ENCODE measurements around the gene LDLRAD3. TPM values are rescaled to one million over a fixed set of nuclear protein-coding genes. Genes with fewer than 3 reads are reported as not detected.
"Not testable (repeated sequence)": the region's sequence is repeated elsewhere in the genome, so short reads cannot be mapped to it uniquely, and the experiment has no call there.

LDLRAD3 gene
- total RNA-seq, 1 donor from 2014 or later, result 0.98 TPM

DNA sequence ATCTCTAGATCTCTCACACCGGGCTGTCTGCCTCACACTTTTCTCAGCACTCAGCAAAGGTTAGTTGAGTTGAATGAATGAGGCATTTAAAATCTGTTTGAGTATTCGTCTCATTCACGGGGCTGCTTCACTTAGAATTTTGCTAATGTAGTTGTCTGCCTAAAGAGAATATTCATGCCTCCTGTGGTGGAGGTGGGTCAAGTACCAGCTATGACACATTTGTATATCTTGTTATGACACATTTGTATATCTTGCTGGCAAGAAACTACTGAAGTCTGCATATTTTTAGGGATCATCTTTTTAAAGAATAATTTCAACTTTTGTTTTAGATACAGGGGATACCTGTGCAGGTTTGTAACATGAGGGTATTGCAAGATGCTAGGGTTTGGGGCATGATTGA is 43.1 kb downstream of the LDLRAD3 start:
- ATAC-seq (no peak), DNase-seq (ENCODE audit: low spot score) (no peak)

DNA sequence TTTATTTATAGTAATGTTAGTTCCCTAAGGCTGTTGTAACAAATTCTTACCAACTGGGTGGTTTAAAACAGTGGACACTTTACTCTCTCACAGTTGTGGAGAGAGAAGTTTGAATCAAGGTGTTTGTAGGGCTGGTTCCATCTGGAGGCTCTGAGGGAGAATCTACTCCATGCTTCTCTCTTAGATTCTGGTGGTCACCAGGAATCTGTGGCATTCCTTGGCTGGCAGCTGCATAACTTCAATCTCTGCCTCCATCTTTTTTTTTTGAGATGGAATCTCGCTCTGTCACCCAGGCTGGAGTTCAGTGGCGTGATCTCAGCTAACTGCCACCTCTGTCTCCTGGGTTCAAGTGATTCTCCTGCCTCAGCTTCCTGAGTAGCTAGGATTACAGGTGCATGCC is 46.3 kb downstream of the LDLRAD3 start:
- no peak for ATAC-seq
- DNase-seq (ENCODE audit: low spot score), result no peak

DNA sequence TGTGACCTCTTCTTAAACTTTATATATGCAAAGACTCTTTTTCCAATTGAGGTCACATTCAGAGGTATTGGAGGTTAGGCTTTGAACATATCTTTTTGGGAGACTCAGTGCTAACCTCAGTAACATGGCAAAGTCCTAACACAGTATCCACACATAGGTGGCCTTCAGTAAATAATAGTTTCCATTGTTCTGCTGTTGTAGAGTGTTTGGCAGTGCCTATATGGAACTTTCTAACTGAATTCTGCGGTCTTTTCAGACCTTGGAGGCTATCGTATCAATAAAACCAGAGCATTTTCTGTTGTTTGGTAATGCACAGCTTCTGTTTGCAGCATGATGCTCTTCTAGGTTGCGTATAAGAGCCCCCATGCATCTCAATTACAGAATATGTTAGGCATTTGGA is 47.0 kb downstream of the LDLRAD3 start:
- ATAC-seq, result no peak
- no peak for DNase-seq (ENCODE audit: low spot score)

DNA sequence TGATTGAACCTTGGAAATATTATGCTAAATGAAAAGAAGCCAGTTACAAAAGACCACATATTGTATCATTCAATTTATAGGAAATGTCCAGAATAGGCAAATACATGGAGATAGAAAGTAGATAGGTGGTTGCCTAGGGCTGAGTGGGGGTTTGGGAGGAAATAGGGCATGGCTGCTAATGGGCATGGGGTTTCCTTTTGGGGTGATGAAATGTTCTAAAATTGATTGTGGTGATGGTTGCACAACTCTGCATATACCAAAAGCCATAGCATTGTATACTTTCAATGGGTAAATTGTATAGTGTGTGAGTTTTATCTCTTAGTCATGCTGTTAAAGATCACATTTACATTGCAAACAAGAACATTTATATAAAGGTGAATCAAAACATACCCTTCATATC is 48.7 kb downstream of the LDLRAD3 start:
- DNase-seq (ENCODE audit: low spot score) (no peak), ATAC-seq (no peak)

DNA sequence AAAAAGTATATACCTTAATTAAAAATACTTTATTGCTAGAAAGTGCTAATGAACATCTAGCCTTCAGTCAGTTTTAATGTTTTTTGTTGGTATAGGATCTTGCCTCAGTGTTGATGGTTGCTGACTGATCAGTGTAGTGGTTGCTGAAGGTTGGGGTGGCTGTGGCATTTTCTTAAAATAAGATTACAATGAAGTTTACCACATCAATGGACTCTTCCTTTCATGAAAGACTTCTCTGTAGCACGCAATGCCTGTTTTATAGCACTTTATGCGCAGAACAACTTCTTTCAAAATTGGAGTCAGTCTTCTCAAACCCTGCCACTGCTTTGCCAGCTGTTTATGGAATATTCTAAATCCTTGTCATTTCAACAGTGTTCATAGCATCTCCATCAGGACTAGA is 50.6 kb downstream of the LDLRAD3 start:
- no peak for DNase-seq (ENCODE audit: low spot score)
- ATAC-seq, result no peak

DNA sequence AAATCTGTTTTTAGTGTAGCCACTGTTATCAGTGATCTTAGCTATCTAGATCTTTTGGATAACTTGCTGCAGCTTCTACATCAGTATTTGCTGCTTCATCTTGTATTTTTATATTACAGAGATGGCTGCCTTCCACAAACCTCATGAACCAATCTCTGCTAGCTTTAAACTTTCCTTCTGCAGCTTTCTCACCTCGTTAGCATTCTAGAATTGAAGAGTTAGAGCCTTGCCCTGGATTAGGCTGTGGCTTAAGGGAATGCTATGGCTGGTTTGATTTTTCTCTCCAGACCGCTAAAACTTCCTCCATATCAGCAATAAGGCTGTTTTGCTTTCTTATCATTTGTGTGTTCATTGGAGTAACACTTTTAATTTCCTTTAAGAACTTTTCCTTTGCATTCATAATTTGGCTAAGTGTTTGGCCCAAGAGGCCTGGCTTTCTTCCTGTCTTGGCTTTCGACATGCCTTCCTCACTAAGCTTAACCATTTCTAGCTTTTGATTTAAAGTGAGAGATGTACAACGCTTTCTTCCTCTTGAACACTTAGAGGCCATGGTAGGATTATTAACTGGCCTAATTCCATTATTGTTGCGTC is 51.9 kb downstream of the LDLRAD3 start:
- DNase-seq (ENCODE audit: low spot score), result no peak
- ATAC-seq, result no peak

DNA sequence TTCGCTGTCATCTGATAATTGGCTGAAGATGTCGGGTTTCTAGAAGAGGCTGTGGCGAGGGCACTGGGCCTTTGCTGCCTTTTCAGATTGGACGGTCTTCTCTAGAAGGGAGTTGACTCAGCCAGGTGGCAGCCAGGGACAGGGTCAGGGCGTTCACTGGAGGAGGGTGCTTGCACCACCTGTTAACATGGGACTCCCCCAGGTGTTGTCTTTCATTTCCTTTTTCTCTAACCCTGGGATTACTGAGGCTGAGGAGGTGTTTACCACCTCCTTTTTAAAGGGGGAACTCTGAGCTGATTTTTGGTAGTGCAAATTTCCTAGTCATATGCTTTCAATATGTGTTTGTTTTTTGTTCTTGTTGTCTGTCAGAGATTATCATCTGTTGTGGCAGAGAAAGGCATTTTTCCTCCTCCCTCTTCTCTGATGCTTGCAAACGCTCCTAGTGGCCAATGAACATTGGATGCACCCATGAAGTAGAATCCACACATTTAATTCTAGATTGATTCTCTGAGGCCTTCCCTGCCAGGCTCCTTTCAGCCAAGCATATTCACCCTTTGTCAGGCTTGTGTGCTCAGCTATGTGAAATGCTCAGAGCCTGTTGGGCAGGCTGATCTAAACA is 54.1 kb downstream of the LDLRAD3 start:
- ATAC-seq (no peak), DNase-seq (ENCODE audit: low spot score) (no peak)

DNA sequence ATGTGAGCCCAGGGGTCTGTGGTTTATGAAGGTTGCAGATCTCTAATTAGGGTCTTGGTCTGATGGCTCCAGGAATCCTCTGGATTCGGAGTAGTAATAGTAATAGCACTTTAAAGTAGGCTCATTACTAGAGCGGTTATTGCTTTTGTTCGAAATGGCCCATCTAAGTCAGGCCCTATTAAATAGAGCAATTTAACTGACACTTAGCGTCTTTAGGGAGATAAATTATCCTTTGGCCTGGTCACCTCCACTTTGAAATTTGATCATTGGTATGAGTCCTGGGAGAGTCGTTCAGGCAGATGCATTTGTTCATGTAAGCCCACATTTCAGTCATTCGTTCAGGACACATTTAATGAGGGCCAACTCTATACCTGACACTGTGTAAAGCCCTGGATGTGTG is 54.8 kb downstream of the LDLRAD3 start:
- ATAC-seq, result no peak
- no peak for DNase-seq (ENCODE audit: low spot score)

DNA sequence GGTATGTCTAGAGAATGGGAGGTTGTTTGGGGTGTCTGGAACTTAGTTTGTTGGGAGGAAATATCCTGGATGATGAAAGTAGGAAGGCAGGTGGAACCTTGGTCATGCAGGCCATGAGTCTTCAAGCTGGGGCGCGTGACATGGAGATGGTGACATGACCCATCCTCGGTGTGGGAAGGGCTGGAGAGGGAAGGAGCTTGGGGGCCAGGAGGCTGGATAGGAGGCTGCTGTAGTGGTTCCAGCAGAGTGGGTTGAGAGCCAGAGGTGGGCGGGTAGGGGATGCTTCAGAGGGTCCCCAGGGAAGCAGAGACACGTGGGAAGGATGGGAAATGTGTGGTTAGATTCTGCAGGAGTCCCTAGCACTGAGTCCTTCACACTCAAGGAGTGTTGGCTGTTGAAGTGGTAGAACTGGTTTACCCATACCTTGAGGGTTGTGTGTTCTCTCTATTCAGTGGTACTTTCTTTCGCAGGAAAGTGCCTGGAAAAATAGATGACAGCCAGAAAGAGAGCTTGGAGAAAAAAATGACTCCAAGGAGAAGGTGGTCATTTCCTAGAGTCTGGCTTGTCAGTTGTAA is 56.8 kb downstream of the LDLRAD3 start:
- DNase-seq (ENCODE audit: low spot score) (no peak), ATAC-seq (no peak)

DNA sequence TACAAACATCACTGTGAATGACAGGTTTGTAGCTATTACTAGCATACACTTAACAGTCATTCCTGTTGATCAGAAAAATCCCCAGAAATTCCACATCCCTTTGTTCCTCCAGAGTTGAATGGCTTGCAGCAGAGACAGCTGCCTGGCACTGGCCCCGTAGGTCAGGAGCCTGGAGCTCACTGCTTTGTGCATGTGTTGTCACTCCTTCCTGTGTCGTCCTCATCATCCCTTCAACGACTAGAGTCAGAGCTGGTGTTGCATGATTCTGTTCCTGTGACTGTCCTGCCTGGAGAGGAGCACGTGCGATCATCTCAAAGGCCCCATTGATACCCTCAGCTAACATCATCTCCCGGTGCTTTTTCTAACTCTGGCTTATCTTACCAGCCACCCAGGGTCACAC is 58.3 kb downstream of the LDLRAD3 start:
- ATAC-seq (no peak), DNase-seq (ENCODE audit: low spot score) (no peak)

DNA sequence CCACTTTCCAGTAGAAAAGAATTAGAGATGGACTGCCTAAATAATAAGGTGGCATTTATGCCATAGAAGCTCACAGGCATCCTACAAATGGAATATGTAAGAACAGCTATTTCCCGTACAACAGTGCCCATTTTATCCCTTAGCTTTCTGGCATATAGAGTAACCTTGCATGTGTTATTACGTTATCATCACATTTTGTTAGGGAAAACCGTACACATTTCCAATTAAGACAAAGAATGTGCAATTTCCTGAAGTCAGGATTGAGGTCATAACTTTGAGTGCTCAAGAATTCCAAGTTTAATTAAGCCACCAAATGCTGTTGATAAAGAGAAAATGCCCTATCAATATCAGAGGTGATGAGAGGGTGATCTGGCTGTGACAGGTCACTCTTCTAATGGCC is 58.9 kb downstream of the LDLRAD3 start:
- ATAC-seq, result no peak
- no peak for DNase-seq (ENCODE audit: low spot score)

DNA sequence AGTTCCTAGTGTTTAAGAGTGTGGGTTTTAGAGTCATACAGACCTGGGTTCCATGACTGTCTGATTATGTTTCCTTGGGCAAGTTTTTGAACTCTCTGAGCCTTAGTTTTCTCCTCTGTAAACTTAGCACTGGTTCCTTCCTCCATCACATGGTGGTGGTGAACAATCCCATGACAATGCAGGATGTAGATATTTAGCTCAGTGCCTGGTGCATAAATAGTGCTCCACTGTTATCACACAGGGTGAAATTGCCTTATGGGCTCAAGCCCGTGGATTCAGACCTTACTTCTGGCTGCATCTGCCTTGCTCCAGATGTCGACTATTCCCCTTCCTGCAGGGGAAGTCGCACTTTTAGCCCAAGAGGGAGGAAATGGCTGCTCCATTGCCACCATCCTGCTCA is 62.7 kb downstream of the LDLRAD3 start:
- no peak for ATAC-seq

DNA sequence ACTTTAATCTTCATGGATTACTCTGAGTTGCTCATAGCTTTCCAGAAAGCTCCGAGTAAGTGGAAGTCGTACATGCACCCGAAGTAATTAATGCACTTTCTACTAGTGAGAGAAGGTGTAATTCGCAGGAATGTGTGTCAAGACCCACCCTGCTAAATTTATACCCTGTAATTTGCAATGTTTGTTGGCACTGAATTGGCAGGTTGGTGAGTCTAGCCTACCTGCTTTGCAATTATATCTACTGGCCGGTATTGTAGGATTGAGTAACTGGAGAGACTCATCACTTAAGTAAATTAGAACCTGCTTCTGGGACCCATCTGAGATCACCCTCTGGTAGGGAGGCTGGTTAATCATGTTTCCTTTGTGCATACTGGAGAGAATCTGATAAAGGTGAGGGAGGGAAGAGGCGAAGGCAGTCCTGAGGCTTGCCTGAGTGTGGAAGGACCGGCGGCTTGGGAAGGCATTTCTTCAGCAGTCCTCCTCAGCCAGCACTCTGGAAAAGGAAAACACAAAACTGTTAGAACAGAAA is 63.3 kb downstream of the LDLRAD3 start:
- DNase-seq (ENCODE audit: low spot score) (no peak), ATAC-seq (no peak)

More for the DNA sequence above, 62.7 kb downstream of the LDLRAD3 start:
- no peak for DNase-seq (ENCODE audit: low spot score)

DNA sequence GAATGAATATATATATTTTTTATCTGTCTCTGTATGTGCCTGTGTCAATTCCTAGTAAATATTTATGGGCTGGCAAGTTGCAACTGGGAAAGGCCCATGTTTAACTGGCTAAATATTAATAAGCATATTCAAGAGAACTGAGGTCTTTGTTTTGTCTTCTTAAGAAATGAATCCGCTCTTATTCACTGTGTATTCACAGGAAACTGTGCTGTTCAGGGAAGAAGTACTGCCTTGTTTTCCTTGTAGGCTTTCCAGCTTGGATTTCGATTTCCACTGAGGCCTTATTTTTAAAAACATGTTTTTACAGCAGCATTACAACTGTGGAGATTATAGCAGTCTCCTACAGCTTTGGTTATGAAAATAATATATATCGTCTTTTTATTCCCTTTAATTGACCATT is 64.7 kb downstream of the LDLRAD3 start:
- no peak for ATAC-seq

DNA sequence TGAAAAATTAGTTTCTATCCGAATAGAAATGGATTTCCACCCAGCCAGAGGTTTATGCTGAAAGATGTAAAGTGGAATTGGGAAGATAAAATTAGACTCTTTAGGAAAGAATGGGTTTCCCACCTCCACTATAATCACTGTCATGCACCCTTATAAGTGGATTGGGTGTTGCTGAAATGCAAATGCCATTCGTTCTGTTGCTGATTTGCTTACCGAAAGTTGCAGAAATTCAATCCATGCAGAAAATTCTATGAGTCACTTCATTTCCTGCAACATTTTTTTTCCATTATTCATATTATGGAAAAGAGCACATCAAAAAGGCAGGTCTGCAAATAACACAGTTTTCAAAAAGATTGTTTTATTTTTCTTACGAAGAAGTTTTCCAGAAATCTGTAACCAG is 65.6 kb downstream of the LDLRAD3 start:
- no peak for ATAC-seq

More for the DNA sequence above, 64.7 kb downstream of the LDLRAD3 start:
- DNase-seq (ENCODE audit: low spot score), result no peak

DNA sequence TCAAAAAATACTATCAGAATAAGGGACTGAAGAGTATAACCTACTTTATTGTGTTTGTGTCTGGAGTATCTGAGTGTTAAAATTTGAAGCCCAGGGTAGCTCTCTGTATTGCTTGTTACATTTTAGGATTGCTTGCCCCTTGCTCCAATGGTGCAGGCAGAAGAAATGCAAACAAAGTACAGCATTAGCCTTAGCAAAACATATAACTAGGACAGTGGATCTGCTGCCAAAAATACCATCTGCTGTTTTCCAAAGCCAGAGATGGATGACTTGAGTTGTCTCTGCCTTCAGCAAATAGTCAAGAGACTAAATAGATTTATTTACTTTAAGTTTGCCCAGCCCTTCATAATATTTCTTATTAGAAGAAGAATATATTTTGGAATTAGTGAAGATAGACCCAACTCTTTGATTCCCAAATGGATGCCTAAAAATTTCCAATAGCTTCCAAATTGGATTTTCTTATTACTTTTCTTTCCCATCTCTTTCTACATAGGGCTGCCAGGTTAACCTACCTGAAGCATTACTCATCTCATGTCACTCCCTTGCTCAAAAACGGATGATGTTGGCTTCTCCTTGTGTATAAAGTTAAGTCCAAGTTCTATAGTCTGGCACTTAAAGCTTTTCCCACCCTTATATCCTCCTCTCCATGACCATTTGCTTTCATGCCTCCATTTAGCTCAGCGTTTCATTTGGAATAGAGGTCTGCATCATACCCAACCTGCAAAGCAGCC is 66.3 kb downstream of the LDLRAD3 start:
- ATAC-seq (no peak), DNase-seq (ENCODE audit: low spot score) (no peak)

More for the DNA sequence above, 65.6 kb downstream of the LDLRAD3 start:
- DNase-seq (ENCODE audit: low spot score), result no peak

DNA sequence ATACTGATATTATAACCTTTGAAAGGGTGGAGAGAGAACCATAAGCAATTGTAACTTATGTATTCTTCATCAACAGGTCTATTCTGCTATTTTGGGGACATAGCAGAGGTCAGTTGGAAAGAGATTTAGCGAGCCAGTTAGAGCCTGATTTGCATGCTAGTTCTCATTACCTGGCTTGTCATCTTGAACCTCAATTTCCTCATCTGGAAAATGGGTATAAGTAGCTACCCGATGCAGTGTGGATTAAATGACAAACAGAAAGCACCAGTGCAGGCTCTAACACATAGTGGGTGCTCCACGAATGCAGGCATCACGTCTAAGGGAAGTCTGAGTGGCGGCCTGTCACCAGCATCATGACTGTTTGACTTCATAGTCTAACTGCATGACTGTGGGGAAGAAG is 67.7 kb downstream of the LDLRAD3 start:
- no peak for ATAC-seq
- no peak for DNase-seq (ENCODE audit: low spot score)

DNA sequence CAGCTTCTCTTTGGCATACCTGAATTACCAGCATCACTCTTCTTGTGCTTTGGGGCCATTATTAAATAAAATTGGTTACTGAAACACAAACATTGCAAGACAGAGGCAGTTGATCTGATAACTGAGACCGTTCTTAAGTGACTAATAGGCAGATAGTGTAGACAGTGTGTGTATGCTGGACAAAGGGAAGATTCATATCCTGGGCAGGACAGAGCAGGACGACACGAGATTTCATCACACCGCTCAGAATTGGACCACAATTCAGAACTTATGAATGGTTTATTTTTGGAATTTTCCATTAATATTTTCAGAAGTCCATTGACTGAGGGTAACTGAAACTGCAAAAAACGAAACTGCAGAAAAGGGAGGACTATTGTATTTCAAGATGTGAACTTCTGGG is 68.6 kb downstream of the LDLRAD3 start:
- ATAC-seq (no peak), DNase-seq (ENCODE audit: low spot score) (no peak)

DNA sequence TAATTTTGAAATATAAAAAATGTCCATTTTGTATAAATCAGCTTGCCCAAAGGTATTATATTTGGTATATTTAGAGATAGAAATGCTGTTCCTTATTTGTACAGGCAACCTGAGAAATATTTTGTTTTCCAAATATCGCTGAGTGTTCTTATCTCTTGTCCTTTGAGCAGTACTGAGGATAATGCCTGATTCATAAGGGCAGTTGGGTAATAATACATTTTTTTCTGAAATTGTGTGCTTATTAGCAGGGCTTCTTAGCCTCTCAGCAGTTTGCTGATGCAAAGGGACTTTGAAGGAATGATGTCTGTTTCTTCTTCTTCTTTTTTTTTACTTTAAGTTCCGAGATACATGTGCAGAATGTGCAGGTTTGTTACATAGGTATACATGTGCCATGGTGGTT is 69.1 kb downstream of the LDLRAD3 start:
- ATAC-seq, result no peak
- DNase-seq (ENCODE audit: low spot score), result no peak

DNA sequence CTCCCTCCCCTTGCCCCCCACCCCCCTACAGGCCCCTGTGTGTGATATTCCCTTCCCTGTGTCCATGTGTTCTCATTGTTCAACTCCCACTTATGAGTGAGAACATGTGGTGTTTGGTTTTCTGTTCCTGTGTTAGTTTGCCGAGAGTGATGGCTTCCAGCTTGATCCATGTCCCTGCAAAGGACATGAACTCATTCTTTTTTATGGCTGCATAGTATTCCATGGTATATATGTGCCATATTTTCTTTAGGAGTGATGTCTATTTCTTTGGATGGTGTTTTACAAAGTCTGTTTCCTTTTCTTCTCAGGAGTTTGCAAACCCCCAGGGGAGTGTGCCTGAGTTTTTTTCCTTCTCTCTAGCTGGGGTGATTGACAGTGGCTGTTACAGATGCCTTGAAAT is 69.6 kb downstream of the LDLRAD3 start:
- ATAC-seq, result not testable (repeated sequence)

DNA sequence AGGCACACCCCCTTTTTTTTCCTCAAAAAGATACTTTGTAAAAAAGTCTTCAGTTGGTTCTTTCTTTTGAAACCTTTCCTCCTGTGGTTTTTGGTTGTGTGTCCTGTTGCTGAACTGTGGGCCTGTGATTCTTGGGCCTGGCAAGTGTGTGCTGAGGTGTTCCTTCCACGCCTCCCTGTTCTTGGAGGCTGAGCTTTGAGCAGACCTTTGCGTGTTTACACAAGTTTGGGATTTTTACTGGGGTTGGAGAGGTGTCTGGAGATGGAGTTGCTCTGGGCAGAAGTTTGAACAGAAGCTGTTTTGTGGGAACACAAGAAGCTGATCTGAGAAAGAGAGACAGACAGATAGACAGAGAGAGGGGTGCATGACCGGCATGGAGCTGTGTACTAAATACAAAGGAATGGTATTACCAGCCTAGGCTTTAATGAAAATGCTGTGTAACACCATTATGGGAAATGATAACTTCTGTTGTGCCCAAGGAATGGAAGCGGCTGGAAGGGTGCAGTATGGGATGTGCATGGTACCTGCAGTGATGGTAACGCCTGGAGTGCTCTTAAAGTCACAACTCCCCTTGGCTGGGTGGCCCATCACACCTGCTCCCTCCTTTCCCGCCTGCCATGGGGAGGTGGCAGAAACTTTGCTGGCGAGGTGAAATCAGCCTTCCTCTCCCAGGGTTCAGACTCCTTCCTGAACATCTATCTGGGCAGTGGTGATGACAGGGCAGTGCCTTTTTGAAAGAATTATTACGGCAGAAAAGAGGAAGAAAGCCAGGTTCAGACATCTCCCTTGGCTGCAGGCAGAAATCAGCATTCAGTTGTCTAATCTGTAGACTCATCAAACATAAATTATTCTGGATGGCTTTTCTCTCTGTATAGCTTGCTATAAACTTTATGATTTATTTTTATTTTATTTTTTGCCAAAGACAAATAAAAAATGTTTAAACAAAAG is 70.4 kb downstream of the LDLRAD3 start:
- ATAC-seq (no peak), DNase-seq (ENCODE audit: low spot score) (no peak)

More for the DNA sequence above, 69.6 kb downstream of the LDLRAD3 start:
- not testable (repeated sequence) for DNase-seq (ENCODE audit: low spot score)

All from left lobe of liver (tissue), 2 donors.